BE2C (cell line): ENCODE measurements around the gene CSF3R. TPM values are rescaled to one million over a fixed set of nuclear protein-coding genes. Genes with fewer than 3 reads are reported as not detected.

Experiments
- DNase-seq: peaks from one replicate; pipeline ENCODE4 v3.0.0-alpha.2; 2020
- H3K27me3 ChIP-seq: fragments of 250-450 bp; sonication (Bioruptor Pico); 2 replicates; pipeline ENCODE4 v1.5.1; 2020; ENCODE audit warnings: mild to moderate bottlenecking
- H3K36me3 ChIP-seq: fragments of 250-450 bp; sonication (Bioruptor Pico); 2 replicates; pipeline ENCODE4 v1.5.1; 2020; ENCODE audit warnings: mild to moderate bottlenecking
- H3K4me1 ChIP-seq: fragments of 250-450 bp; sonication (Bioruptor Pico); 2 replicates; pipeline ENCODE4 v1.5.1; 2020
- H3K4me3 ChIP-seq: 2 replicates; pipeline ENCODE4 v1.5.1; 2011; ENCODE audit warnings: low read depth, low read length
- H3K9me3 ChIP-seq: fragments of 250-450 bp; sonication (Bioruptor Pico); 2 replicates; pipeline ENCODE4 v1.5.1; 2020
- CTCF ChIP-seq: IDR thresholded peaks from 2 replicates; pipeline ENCODE4 v1.5.1; 2012; ENCODE audit warnings: mild to moderate bottlenecking, low read depth, low read length
- polyA plus RNA-seq: library from polyadenylated mRNA; unstranded; fragments of >200 nt; gene quantifications from one replicate; pipeline ENCODE4 v1.2.1, GENCODE V29; 2012; ENCODE audit warnings: low read depth, missing spikeins; ENCODE audit not compliant: insufficient read length, insufficient read depth

The CSF3R gene
- polyA plus RNA-seq: 0.63 TPM

GRCh38 chr1:36482724-36483388 is at the start of gene CSF3R:
CSF3R (minus strand) TSS chr1:36482913; CDS start chr1:36479496, 3,417 bp downstream.
- Histone ChIP-seq H3K27me3 (no peaks in the 10 kb centered on the region), H3K4me3 (no peak within 1 kb of the TSS), H3K9me3 (no peaks in the 10 kb centered on the region), H3K4me1 (no peaks in the 10 kb centered on the region), H3K36me3 (no peaks in the 10 kb centered on the region)
- DNase-seq: no peak
- no peak for TF ChIP-seq CTCF

GRCh38 chr1:36531833-36532232 is 49.1 kb upstream of the CSF3R start:
- H3K27me3 ChIP-seq: no peaks in the 10 kb centered on the region
- H3K4me3 ChIP-seq: no peak overlapping the region
- no peaks in the 10 kb centered on the region for H3K4me1 ChIP-seq
- no peak for DNase-seq
- H3K36me3 ChIP-seq: no peaks in the 10 kb centered on the region
- no peak for TF ChIP-seq CTCF
- H3K9me3 ChIP-seq: no peaks in the 10 kb centered on the region

- H3K36me3 ChIP-seq: no peaks in the 10 kb centered on the region
- TF ChIP-seq CTCF: no peak
- H3K27me3 ChIP-seq: no peaks in the 10 kb centered on the region
- H3K4me3 ChIP-seq: no peak overlapping the region
- no peaks in the 10 kb centered on the region for H3K9me3 ChIP-seq
- no peak for DNase-seq
- H3K4me1 ChIP-seq: no peaks in the 10 kb centered on the region
Measured at GRCh38 chr1:36530791-36531190, 48.1 kb upstream of the CSF3R start.

GRCh38 chr1:36530261-36530660 is 47.5 kb upstream of the CSF3R start:
- Histone ChIP-seq H3K27me3 (no peaks in the 10 kb centered on the region), H3K36me3 (no peaks in the 10 kb centered on the region), H3K9me3 (no peaks in the 10 kb centered on the region), H3K4me3 (no peak overlapping the region), H3K4me1 (no peaks in the 10 kb centered on the region)
- DNase-seq: no peak
- TF ChIP-seq CTCF: no peak

- TF ChIP-seq CTCF: no peak
- H3K4me3 ChIP-seq: no peak overlapping the region
- DNase-seq: no peak
- H3K4me1 ChIP-seq: no peaks in the 10 kb centered on the region; the same call in 1 of the 2 replicates
- H3K9me3 ChIP-seq: no peaks in the 10 kb centered on the region
- H3K27me3 ChIP-seq: no peaks in the 10 kb centered on the region
- no peaks in the 10 kb centered on the region for H3K36me3 ChIP-seq
Measured at GRCh38 chr1:36529769-36530260, 47.1 kb upstream of the CSF3R start.
